ENCODE results near the gene MBD5. TPM values are rescaled to one million over a fixed set of nuclear protein-coding genes. Genes with fewer than 3 reads are reported as not detected.

Gene MBD5
- total and polyA plus RNA-seq, 2 of the 4 experiments (the other 2 are of a cell fraction): 9.8 to 14.2 TPM

- no peak overlapping the region for H3K27ac ChIP-seq (ENCODE audit: insufficient read depth, low read length)
- H3K4me1 ChIP-seq (ENCODE audit: control insufficient read depth, insufficient read depth, low read length): peaks cover 1% of the 10 kb centered on the region; the same call in 1 of the 2 replicates
- peaks cover 7% of the 10 kb centered on the region; the same call in 1 of the 2 replicates for H3K9me1 ChIP-seq (ENCODE audit: insufficient read depth, low read length)
- H3K27me3 ChIP-seq (ENCODE audit: control insufficient read depth, insufficient read depth, low read length): no peaks in the 10 kb centered on the region
- peak; percentile 31 for DNase-seq
- H2AK9ac ChIP-seq (replicated peaks; ENCODE audit: low read depth, low read length, poor library complexity): no peak overlapping the region
- no peak overlapping the region for H3K14ac ChIP-seq (replicated peaks; ENCODE audit: low read depth, low read length)
- H3K9me3 ChIP-seq (ENCODE audit: control insufficient read depth, insufficient read depth, low read length): no peaks in the 10 kb centered on the region
- BruUV-seq (replicated peaks): no TSS peak
- peak; percentile 84 for ATAC-seq (ENCODE audit: low read depth)
- no peak for TF ChIP-seq RFX5 (IDR thresholded peaks at IDR 0.05; ENCODE audit: low read depth, low read length)
- no peak for TF ChIP-seq NFE2L2 (IDR thresholded peaks at IDR 0.05; ENCODE audit: low read depth, low read length)
- no peak for TF ChIP-seq USF2 (IDR thresholded peaks at IDR 0.05; ENCODE audit: low read depth, low read length)
- TF ChIP-seq SMC3 (IDR thresholded peaks at IDR 0.05; ENCODE audit: low read depth, low read length): no peak
- no CpG with 5 or more reads among the region's 1 CpG for WGBS, 2 experiments (ENCODE audit: extremely low coverage in 2 of 2, insufficient read length in 1 of 2)
- H2BK5ac ChIP-seq (ENCODE audit: low read depth, low read length, poor library complexity, severe bottlenecking): no peak overlapping the region
- H3K23ac ChIP-seq (ENCODE audit: low read depth, low read length): no peak overlapping the region
- H4K5ac ChIP-seq (ENCODE audit: low read depth, low read length): no peak overlapping the region
- in situ Hi-C loops (cut with MboI; ENCODE audit: low sequenced_read_pairs): no loop called here
- no peak overlapping the region for H3K9ac ChIP-seq (ENCODE audit: low read depth, low read length)
- H2AFZ ChIP-seq (replicated peaks; ENCODE audit: low read length, poor library complexity): no peak overlapping the region
- H4K91ac ChIP-seq (ENCODE audit: insufficient read depth, low read depth, low read length): no peak overlapping the region
- H2BK15ac ChIP-seq (ENCODE audit: low read depth, low read length): no peak overlapping the region
- dilution Hi-C loops (cut with HindIII; ENCODE audit: low sequenced_read_pairs, unreplicated experiment): no loop called here
- H3K56ac ChIP-seq (ENCODE audit: extremely low read depth, insufficient read depth, low read length): no peak overlapping the region
- intact Hi-C loops (cut with micrococcal nuclease): loop anchor here (1.0 kb wide), 2 partner anchors 31 to 55 kb away; no protein-coding TSS in a partner anchor
- no peak overlapping the region for H2BK120ac ChIP-seq (ENCODE audit: low read depth, low read length)
- H4K8ac ChIP-seq (ENCODE audit: low read depth in 2 of 2, low read length in 2 of 2): no peak overlapping the region
- H3K36me3 ChIP-seq (ENCODE audit: control insufficient read depth, insufficient read depth, low read length): peaks cover 4% of the 10 kb centered on the region; the same call in 1 of the 2 replicates
- H3K18ac ChIP-seq (ENCODE audit: low read depth, low read length): no peak overlapping the region
- CTCF ChIA-PET: interaction anchor here (1.5 kb wide), 1 partner anchor 8 kb away, joined by 6 read pairs; the partner anchor contains the start of genes MBD5 and ORC4
- no peak overlapping the region for H3K4me3 ChIP-seq (ENCODE audit: insufficient read depth, low read depth, low read length)
- no peak overlapping the region for H3K4ac ChIP-seq (ENCODE audit: low read depth, low read length)
- no peak overlapping the region for H2AK5ac ChIP-seq (ENCODE audit: low read depth, low read length)
- POLR2A ChIA-PET (ENCODE audit: unreplicated experiment): interaction anchor here (0.7 kb wide), 1 partner anchor 9 kb away, joined by 3 read pairs; the partner anchor contains the start of gene ORC4
- peaks cover 6 to 36% of the 10 kb centered on the region in 2 experiments; a peak in 2 of 4 replicates for H3K79me1 ChIP-seq (ENCODE audit: low read depth in 1 of 2, low read length in 2 of 2)
- peaks cover 8% of the 10 kb centered on the region; the same call in 1 of the 2 replicates for H4K20me1 ChIP-seq (ENCODE audit: insufficient read depth, low read length)
- H2BK20ac ChIP-seq (ENCODE audit: low read depth, low read length): no peak overlapping the region
- H3K4me2 ChIP-seq (ENCODE audit: low read depth, low read length): no peak overlapping the region
Observed at GRCh38 chr2:148028781-148029180, 7.9 kb downstream of the MBD5 start.

Data from IMR-90 (cell line).